ENCODE results near the gene ACVR2B. TPM values are rescaled to one million over a fixed set of nuclear protein-coding genes. Genes with fewer than 3 reads are reported as not detected.

ACVR2B gene
- polyA plus RNA-seq, 2 donors = 0.29 to 0.55 TPM

- H3K4me3 ChIP-seq (ENCODE audit: low read depth in 1 of 2, low read length in 2 of 2) = no peak overlapping the region
- no peaks in the 10 kb centered on the region for H3K36me3 ChIP-seq (ENCODE audit: control insufficient read depth in 2 of 2, insufficient read depth in 2 of 2, low read length in 1 of 2)
- no peaks in the 10 kb centered on the region for H3K27me3 ChIP-seq (ENCODE audit: control insufficient read depth in 1 of 2, insufficient read depth in 2 of 2, low read length in 2 of 2)
- no peak overlapping the region for H3K27ac ChIP-seq (ENCODE audit: low read depth in 2 of 2, low read length in 1 of 2)
- peaks cover 2 to 3% of the 10 kb centered on the region in 2 donors for H3K4me1 ChIP-seq (ENCODE audit: control insufficient read depth in 2 of 2, insufficient read depth in 2 of 2, low read length in 1 of 2)
- 68 to 74% methylated on average over 8 of the region's 8 CpGs for WGBS, 2 donors
- H3K9me3 ChIP-seq (ENCODE audit: control insufficient read depth in 2 of 2, insufficient read depth in 1 of 2, low read depth in 1 of 2, low read length in 1 of 2) = peaks cover 0 to 3% of the 10 kb centered on the region in 2 donors
These were observed 85.2 kb downstream of the ACVR2B start for GRCh38 chr3:38538773-38539353.

DNA sequence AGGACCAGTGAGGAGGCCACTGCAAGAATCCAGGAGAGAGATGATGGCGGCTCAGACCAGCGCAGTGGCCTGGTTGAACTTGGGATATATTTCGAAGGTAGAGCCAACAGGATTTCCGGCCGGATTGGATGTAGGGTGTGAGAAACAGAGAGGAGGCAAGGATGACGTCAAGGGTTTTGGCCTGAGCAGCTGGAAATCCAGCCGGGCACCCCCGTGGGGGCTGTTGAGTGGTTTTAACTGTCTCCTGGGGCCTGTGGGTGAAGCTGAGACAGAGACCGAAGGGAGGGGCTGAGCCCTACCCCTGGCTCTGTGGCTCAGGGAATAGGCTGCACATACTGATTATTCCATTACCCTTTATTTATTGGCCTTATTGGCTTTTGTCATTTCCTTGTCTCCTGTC, 88.1 kb downstream of the ACVR2B start:
- Histone ChIP-seq H3K4me3 (ENCODE audit: low read depth in 1 of 2, low read length in 2 of 2) (no peak overlapping the region), H3K27ac (ENCODE audit: low read depth in 2 of 2, low read length in 1 of 2) (no peak overlapping the region), H3K36me3 (ENCODE audit: control insufficient read depth in 2 of 2, insufficient read depth in 2 of 2, low read length in 1 of 2) (no peaks in the 10 kb centered on the region), H3K9me3 (ENCODE audit: control insufficient read depth in 2 of 2, insufficient read depth in 1 of 2, low read depth in 1 of 2, low read length in 1 of 2) (no peaks in the 10 kb centered on the region), H3K4me1 (ENCODE audit: control insufficient read depth in 2 of 2, insufficient read depth in 2 of 2, low read length in 1 of 2) (peaks cover 2 to 3% of the 10 kb centered on the region in 2 donors), H3K27me3 (ENCODE audit: control insufficient read depth in 1 of 2, insufficient read depth in 2 of 2, low read length in 2 of 2) (no peaks in the 10 kb centered on the region)
- WGBS, 2 donors = 74 to 80% methylated on average over 9 of the region's 9 CpGs

Other genes starting within 250 kb of the ACVR2B start
- gene SLC22A13, start 188.1 kb upstream of the ACVR2B start, polyA plus RNA-seq = under 1 TPM; 0.14 to 0.53 TPM
- under 1 TPM; 0.19 to 0.31 TPM for gene SLC22A14, start 171.6 kb upstream of the ACVR2B start, polyA plus RNA-seq
- 1 to 10 TPM; 1.3 to 1.5 TPM for gene XYLB, start 107.1 kb upstream of the ACVR2B start, polyA plus RNA-seq
- 1 to 10 TPM; 2.4 to 4.1 TPM for gene EXOG, start 42.5 kb downstream of the ACVR2B start, polyA plus RNA-seq
- gene SCN5A, start 195.8 kb downstream of the ACVR2B start, polyA plus RNA-seq = under 1 TPM; 0.02 to 0.05 TPM